Measurements from ENCODE around the gene ALB. TPM values are rescaled to one million over a fixed set of nuclear protein-coding genes. Genes with fewer than 3 reads are reported as not detected.

ALB gene
- total and polyA plus RNA-seq, 2 of the 8 experiments (the other 6 are each of a cell fraction or from before 2014, with no cell fraction given): 0.12 TPM; not detected in 1

GRCh38 chr4:73443224-73443623, 39.1 kb downstream of the ALB start (continued):
- TF ChIP-seq CHD7 (IDR thresholded peaks at IDR 0.05; ENCODE audit: insufficient replicate concordance, low read length) (no peak), POLR2AphosphoS5 (IDR thresholded peaks at IDR 0.05; ENCODE audit: low read depth, low read length) (no peak), EGR1 (IDR thresholded peaks at IDR 0.05; ENCODE audit: borderline replicate concordance, low read depth, low read length) (no peak), KDM5A (IDR thresholded peaks at IDR 0.05; ENCODE audit: low read length) (no peak)

Measured in H1 (cell line).